GM12878 (cell line): Measurements from ENCODE around the gene SEL1L3. TPM values are rescaled to one million over a fixed set of nuclear protein-coding genes. Genes with fewer than 3 reads are reported as not detected.

Experiments
- ATAC-seq: fragments of 200-7000 bp; cut with Tn5 transposase; 3 replicates; pipeline ENCODE4 v1.9.1; 2020; ENCODE audit warnings: mild to moderate bottlenecking, moderate library complexity
- BruUV-seq: library from RNA; stranded (reverse); fragments of 400-500 nt; replicated peaks from 2 replicates; lab custom pipeline; 2021; lab: Mats Ljungman, UMichigan
- CTCF ChIA-PET: fragments of 300-600 bp; sonication (Branson Sonifier 250); formaldehyde crosslinking; extraction: SDS; loops from one replicate; lab custom pipeline; 2021; ENCODE audit warnings: inconsistent platforms; lab: Yijun Ruan, JAX
- POLR2A ChIA-PET: fragments of 350-600 bp; formaldehyde crosslinking; extraction: SDS; loops from one replicate; lab custom pipeline; 2021; ENCODE audit warnings: inconsistent platforms; lab: Charles Lee
- RAD21 ChIA-PET: fragments of 300-600 bp; sonication (Branson Sonifier 250); formaldehyde crosslinking; loops from one replicate; lab custom pipeline; 2023; ENCODE audit warnings: antibody characterized with exemption; ENCODE audit not compliant: unreplicated experiment; lab: Charles Lee
- SMC1A ChIA-PET: fragments of 300-600 bp; sonication (Branson Sonifier 250); formaldehyde crosslinking; loops from one replicate; lab custom pipeline; 2023; ENCODE audit not compliant: unreplicated experiment, uncharacterized antibody; lab: Charles Lee
- DNase-seq: peaks from one replicate; pipeline ENCODE4 v3.0.0-alpha.2; 2011; ENCODE audit warnings: low read depth, low spot score
- FAIRE-seq: peaks from 3 replicates; lab custom pipeline; 2011; peaks lifted over from hg19 to GRCh38; lab: Jason Lieb, UNC
- H2AFZ ChIP-seq: 2 replicates; pipeline ENCODE4 v1.6.0; 2011; ENCODE audit warnings: low read depth, low read length, control low read depth; ENCODE audit not compliant: control insufficient read depth
- H3K27ac ChIP-seq: 2 replicates; pipeline ENCODE4 v1.5.1; 2011; ENCODE audit warnings: control low read depth; ENCODE audit not compliant: control insufficient read depth, insufficient read depth
- H3K27me3 ChIP-seq, 2 experiments: replicated peaks in 1 of 2; 2 replicates each; pipeline versions ENCODE4 v1.6.0 to v1.6.1; 2011; ENCODE audit warnings: low read length in 1 of 2; ENCODE audit not compliant: control insufficient read depth in 2 of 2, insufficient read depth in 2 of 2
- H3K36me3 ChIP-seq, 2 experiments: 2 replicates each; pipeline ENCODE4 v1.5.1; 2011; ENCODE audit warnings: low read length in 1 of 2; ENCODE audit not compliant: control insufficient read depth in 2 of 2, insufficient read depth in 2 of 2
- H3K4me1 ChIP-seq: 2 replicates; pipeline ENCODE4 v1.6.1; 2011; ENCODE audit warnings: mild to moderate bottlenecking, low read length, moderate library complexity, mixed read lengths; ENCODE audit not compliant: control insufficient read depth, insufficient read depth
- H3K4me2 ChIP-seq: 2 replicates; pipeline ENCODE4 v1.6.0; 2011; ENCODE audit warnings: control low read depth; ENCODE audit not compliant: control insufficient read depth, insufficient read depth
- H3K4me3 ChIP-seq: fragments of 200-600 bp; sonication (generic); 2 replicates; pipeline ENCODE4 v1.5.1; 2016
- H3K79me2 ChIP-seq: 2 replicates; pipeline ENCODE4 v1.6.0; 2011; ENCODE audit warnings: low read length; ENCODE audit not compliant: control insufficient read depth, insufficient read depth
- H3K9ac ChIP-seq: 2 replicates; pipeline ENCODE4 v1.8.0; 2011; ENCODE audit warnings: low read length, control low read depth, mixed read lengths; ENCODE audit not compliant: control insufficient read depth, insufficient read depth
- H3K9me3 ChIP-seq: replicated peaks from 3 replicates; pipeline ENCODE4 v1.5.1; 2011; ENCODE audit warnings: mild to moderate bottlenecking, low read length; ENCODE audit not compliant: control insufficient read depth, insufficient read depth
- H4K20me1 ChIP-seq: 2 replicates; pipeline ENCODE4 v1.6.0; 2011; ENCODE audit not compliant: control insufficient read depth, insufficient read depth
- MEF2B ChIP-seq: fragments of 450-650 bp; IDR thresholded peaks from 2 replicates; pipeline ENCODE4 v1.6.1; 2018; ENCODE audit warnings: mild to moderate bottlenecking, moderate library complexity; ENCODE audit not compliant: partially characterized antibody, poor library complexity, severe bottlenecking
- WRNIP1 ChIP-seq: IDR thresholded peaks from 2 replicates; pipeline ENCODE4 v1.6.1; 2011; ENCODE audit warnings: low read depth, low read length, improper control_type of control experiment, borderline replicate concordance
- WGBS: methylation state at CpG from one replicate; pipeline ENCODE4 v1.1.6; 2016; ENCODE audit warnings: low lambda C conversion rate; ENCODE audit not compliant: insufficient replicate concordance, insufficient coverage; ENCODE audit errors: missing lambda C conversion rate; 5-methylcytosine and 5-hydroxymethylcytosine counted together
- in situ Hi-C: fragments of 300-500 bp; cut with MboI; formaldehyde crosslinking; loops from 9 replicates; pipeline ENCODE4 v1.14.3; 2018; ENCODE audit warnings: mixed read lengths
- intact Hi-C: fragments of 100-400 bp; cut with micrococcal nuclease; formaldehyde crosslinking; loops from one replicate; pipeline ENCODE4 v1.14.2; 2022; ENCODE audit not compliant: unreplicated experiment
- polyA plus RNA-seq, 11 experiments: library from polyadenylated mRNA; depleted of rRNA in 4 of 11; unstranded in 6 of 11; stranded (reverse) in 5 of 11; fragments of >200 nt; fragmentation: Nextera tagmentation in 4 of 11; fragmentation: Illumina TruSeq in 1 of 11; extraction: Ambion mirVana in 4 of 11; extraction: Trizol in 1 of 11; gene quantifications; 1 replicate in 1 of 11; 2 replicates in 10 of 11; pipeline versions ENCODE4 v1.2.1 to v1.2.3, GENCODE V29; 2011 to 2016; ENCODE audit warnings: inconsistent platforms in 2 of 11, missing spikeins in 2 of 11, low read depth in 1 of 11
- total RNA-seq, 4 experiments: library from RNA; depleted of rRNA in 3 of 4; stranded (reverse); fragments of >200 nt in 3 of 4; fragmentation: Illumina TruSeq in 1 of 4; extraction: Trizol in 1 of 4; gene quantifications; 2 replicates each; pipeline versions ENCODE4 v1.2.1 to v1.2.3, GENCODE V29; 2013 to 2021
- TF ChIP-seq, protein P1 (sequence below), 3 experiments: IDR thresholded peaks in 2 of 3; conservative IDR thresholded peaks in 1 of 3; 2 replicates each; pipeline ENCODE4 v1.5.1; 2011; ENCODE audit warnings: low read depth in 3 of 3, low read length in 3 of 3, mild to moderate bottlenecking in 3 of 3, control low read depth in 2 of 3, moderate library complexity in 2 of 3, inconsistent platforms in 1 of 3, mixed read lengths in 1 of 3; ENCODE audit not compliant: control insufficient read depth in 2 of 3, insufficient read depth in 1 of 3; ENCODE audit errors: extremely low read depth in 1 of 3

The SEL1L3 gene
- total and polyA plus RNA-seq, 10 of the 15 experiments (the other 5 are each of a cell fraction or from before 2014, with no cell fraction given) = 20.4 to 82.2 (median 47.3) TPM

GRCh38 chr4:25792200-25792791 lies 70.5 kb downstream of the SEL1L3 start:
- Histone ChIP-seq H3K9ac (no peak overlapping the region), H3K27me3 (no peaks in the 10 kb centered on the region), H3K4me2 (no peak overlapping the region), H3K4me3 (no peak overlapping the region), H3K9me3 (no peaks in the 10 kb centered on the region), H2AFZ (no peak overlapping the region), H3K36me3 (no peaks in the 10 kb centered on the region; a peak in 1 of 4 replicates), H3K4me1 (no peaks in the 10 kb centered on the region), H3K79me2 (no peaks in the 10 kb centered on the region), H4K20me1 (no peaks in the 10 kb centered on the region), H3K27ac (no peak overlapping the region)
- ChIA-PET POLR2A (no interaction called here), CTCF (interaction anchor here (0.6 to 2.0 kb wide), 11 partner anchors 8 to 352 kb away, joined by 3 to 6 read pairs (median 3); no protein-coding TSS in a partner anchor), SMC1A (interaction anchor here (0.6 to 1.4 kb wide), 3 partner anchors 16 to 1581 kb away, joined by 3 to 4 read pairs (median 3); no protein-coding TSS in a partner anchor), RAD21 (no interaction called here)
- TF ChIP-seq, protein P1, sequence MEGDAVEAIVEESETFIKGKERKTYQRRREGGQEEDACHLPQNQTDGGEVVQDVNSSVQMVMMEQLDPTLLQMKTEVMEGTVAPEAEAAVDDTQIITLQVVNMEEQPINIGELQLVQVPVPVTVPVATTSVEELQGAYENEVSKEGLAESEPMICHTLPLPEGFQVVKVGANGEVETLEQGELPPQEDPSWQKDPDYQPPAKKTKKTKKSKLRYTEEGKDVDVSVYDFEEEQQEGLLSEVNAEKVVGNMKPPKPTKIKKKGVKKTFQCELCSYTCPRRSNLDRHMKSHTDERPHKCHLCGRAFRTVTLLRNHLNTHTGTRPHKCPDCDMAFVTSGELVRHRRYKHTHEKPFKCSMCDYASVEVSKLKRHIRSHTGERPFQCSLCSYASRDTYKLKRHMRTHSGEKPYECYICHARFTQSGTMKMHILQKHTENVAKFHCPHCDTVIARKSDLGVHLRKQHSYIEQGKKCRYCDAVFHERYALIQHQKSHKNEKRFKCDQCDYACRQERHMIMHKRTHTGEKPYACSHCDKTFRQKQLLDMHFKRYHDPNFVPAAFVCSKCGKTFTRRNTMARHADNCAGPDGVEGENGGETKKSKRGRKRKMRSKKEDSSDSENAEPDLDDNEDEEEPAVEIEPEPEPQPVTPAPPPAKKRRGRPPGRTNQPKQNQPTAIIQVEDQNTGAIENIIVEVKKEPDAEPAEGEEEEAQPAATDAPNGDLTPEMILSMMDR (IDR thresholded peaks at IDR 0.05 in 2 of 3, conservative IDR thresholded peaks at IDR 0.05 in 1 of 3; ENCODE audit: control insufficient read depth in 2 of 3, extremely low read depth in 1 of 3, insufficient read depth in 1 of 3, low read depth in 3 of 3, low read length in 3 of 3) = peak; percentile 28 to 34 (median 34); a peak in 5 of 6 replicates
- TF ChIP-seq MEF2B = peak; percentile 33
- TF ChIP-seq WRNIP1 = no peak
- no TSS peak for BruUV-seq
- intact Hi-C loops = no loop called here
- FAIRE-seq (no peak), DNase-seq (no peak), ATAC-seq (peak; percentile 56)
- in situ Hi-C loops = no loop called here
- WGBS = 83% methylated on average over 5 of the region's 5 CpGs
